HFF-Myc (cell line): ENCODE results near the gene SRCIN1.

Experiments
- DNase-seq: peaks from one replicate; pipeline ENCODE4 v3.0.0-alpha.2; 2011; ENCODE audit warnings: low read depth; ENCODE audit errors: extremely low read depth
- H3K4me3 ChIP-seq: replicated peaks from 2 replicates; pipeline ENCODE4 v1.5.1; 2011; ENCODE audit warnings: low read depth, mild to moderate bottlenecking, control low read depth, low read length
- TF ChIP-seq, protein P1 (sequence below): IDR thresholded peaks from 2 replicates; pipeline ENCODE4 v1.5.1; 2012; ENCODE audit warnings: mild to moderate bottlenecking, low read depth, low read length, control low read depth; ENCODE audit errors: missing control alignments

Gene SRCIN1

DNA sequence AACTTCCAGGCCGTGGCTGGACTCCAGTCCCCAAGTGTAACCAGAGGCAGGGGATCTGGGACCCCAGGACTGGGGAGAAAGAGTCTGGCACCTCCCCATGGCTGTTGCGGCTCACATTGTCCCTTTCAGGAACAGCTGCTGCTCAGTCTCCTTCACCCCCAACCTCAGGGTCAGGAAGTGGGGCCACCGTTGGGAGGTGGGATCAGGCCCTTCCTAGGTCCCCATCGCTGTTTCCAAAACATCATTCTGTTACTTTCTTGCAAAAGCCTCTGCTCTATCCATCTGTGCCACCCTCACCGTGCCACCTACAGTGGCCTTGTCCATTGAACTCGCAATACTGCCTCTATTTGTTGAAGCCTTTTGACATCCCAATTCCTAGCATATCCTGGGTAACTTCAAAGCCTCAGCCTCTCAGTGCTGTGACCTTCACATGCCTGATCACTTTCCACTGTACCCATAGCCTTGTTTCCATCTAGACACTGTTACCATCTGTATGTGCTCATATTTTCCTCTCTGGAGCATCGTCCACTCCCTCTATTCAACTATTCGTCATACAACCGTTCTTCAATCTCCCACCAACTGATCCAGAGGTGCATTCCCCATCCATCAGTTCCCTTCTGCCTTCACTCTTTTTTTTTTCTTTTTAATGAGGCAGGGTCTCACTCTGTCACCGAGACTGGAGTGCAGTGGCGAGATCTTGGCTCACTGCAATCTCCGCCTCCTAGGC, 15.0 kb upstream of the SRCIN1 start:
- TF ChIP-seq, protein P1, sequence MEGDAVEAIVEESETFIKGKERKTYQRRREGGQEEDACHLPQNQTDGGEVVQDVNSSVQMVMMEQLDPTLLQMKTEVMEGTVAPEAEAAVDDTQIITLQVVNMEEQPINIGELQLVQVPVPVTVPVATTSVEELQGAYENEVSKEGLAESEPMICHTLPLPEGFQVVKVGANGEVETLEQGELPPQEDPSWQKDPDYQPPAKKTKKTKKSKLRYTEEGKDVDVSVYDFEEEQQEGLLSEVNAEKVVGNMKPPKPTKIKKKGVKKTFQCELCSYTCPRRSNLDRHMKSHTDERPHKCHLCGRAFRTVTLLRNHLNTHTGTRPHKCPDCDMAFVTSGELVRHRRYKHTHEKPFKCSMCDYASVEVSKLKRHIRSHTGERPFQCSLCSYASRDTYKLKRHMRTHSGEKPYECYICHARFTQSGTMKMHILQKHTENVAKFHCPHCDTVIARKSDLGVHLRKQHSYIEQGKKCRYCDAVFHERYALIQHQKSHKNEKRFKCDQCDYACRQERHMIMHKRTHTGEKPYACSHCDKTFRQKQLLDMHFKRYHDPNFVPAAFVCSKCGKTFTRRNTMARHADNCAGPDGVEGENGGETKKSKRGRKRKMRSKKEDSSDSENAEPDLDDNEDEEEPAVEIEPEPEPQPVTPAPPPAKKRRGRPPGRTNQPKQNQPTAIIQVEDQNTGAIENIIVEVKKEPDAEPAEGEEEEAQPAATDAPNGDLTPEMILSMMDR: no peak
- H3K4me3 ChIP-seq: no peak overlapping the region
- DNase-seq: no peak

DNA sequence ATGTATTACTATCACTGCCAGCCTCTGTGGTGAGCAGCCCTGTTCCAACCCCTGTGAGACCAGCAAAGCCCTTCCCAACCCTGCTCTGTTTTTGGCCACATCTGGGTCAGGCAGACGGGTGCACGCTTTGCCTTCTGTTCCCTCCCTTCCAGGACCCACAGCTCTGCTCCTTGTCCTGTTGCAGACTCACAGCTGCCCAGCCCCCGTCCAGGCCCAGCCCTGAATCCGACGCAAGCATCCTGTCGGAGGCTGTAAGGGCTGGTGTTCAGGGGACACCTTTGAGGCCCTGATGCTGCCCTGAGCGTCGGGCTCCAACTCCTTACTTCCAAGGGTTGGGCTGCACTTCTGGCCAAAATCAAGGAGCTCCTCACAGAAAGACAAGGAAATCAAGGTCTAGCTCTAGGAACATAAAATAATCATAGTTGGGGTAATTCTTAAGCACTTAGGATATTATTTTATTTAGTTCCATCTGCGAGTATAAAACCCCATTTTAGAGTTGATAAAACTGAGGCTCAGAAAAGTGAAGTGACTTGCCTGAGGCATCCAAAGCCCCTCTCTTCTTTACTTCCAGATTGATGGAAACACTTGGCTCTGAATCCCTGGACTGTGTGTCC, 14.3 kb upstream of the SRCIN1 start:
- TF ChIP-seq, protein P1: no peak
- H3K4me3 ChIP-seq: no peak overlapping the region
- no peak for DNase-seq

DNA sequence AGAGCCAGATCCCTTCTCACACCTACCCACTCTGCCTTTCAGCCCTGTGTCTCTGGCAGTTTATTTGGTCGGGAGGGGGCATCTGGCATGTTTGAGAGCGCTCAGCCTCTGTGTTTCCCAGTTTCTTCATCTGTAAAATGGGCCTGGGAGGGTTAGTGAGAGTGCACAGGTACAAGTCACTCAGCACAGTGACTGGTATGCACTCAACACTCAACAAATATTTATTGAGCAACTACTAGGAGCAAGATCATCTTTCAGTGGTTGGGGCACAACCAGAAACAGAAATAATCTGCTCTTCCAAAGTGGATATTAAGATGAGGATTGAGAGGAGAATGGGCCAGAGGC, 13.7 kb upstream of the SRCIN1 start:
- TF ChIP-seq, protein P1: no peak
- H3K4me3 ChIP-seq: no peak overlapping the region
- DNase-seq: no peak

DNA sequence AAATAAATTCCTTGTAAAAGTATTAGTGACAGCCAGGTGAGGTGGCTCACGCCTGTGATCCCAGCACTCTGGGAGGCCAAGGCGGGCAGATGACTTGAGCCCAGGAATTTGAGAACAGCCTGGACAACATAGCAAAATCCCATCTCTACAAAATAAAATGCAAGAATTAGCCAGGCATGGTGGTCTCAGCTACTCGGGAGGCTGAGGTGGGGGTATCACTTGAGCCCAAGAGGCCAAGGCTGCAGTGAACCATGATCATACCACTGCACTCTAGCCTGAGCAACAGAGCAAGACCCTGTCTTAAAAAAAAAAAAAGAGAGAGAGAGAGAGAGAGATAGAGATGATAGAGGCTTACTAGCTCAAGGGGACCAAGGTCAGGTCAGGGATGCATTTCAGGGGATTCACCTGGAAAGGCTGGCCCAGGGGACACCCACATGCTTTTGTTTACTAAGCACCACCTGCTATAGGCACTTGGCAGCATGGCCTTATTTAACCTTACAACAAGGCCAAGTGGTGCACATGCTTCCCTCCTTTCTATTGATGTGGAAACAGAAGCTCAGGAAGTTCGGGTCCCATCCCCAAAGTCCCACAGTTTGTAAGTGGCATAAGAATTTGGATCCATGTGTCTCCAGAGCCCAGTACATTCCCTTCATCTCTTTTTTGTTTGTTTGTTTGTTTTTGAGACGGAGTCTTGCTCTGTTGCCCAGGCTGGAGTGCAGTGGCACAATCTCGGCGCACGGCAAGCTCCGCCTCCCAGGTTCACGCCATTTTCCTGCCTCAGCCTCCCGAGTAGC, 12.4 kb upstream of the SRCIN1 start:
- no peak for DNase-seq
- TF ChIP-seq, protein P1: no peak
- no peak overlapping the region for H3K4me3 ChIP-seq

DNA sequence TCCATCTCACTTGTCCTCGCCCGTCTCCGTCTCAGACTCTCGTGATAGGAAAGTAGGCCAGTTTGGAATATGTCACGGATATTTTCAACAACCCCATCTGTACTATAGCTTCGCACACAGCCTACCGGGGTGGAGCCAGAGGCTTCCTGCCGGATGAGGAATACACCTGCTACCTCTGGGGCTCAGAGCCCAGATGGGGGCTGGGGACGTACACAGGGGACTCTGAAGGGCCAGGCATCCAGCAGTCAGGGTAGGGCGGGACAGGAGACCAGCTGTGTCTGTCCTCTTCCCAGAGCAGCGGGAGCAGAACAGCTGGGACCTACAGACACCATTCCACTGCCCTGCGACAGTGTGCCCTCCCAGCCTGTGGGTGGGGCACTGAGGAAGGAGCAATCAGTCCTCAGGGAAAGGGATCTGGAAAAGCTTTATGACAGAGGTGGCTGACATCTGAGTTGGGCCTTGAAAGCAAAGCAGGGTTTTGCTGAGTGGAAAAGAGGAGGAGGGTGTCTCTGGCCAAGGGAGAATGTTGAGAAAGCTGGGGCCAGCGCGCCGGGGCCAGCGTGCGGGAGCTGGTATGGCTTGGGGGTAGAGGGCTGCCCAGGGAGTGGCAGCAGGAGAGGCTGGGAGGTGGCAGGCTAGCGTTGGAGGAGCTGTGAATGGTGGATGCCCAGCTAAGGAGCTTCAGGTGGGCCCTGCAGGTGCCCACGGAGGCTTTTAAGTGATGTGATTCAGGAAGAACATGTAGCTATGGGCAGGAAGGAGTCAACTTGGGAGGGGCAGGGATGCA, 11.5 kb upstream of the SRCIN1 start:
- no peak for DNase-seq
- TF ChIP-seq, protein P1: no peak
- H3K4me3 ChIP-seq: no peak overlapping the region

DNA sequence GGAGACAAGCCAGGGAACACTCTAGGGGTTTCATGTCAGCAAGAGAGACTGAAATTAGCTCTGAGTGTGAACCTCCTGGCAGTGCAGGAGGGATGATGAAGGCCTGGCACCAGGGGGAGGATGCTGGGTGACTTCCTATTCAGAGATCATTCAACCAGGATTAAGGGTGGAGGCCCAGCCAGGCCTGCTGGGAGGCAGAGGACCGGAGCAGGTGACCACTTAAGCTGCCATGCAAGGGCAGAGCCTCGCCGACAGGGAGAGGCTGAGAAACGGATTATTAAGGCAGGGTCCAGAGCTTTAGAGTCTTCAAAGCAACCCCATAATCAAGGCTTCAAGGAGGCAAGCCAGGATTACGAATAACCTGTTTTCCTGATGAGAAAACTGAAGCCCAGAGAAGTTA, 10.6 kb upstream of the SRCIN1 start:
- no peak overlapping the region for H3K4me3 ChIP-seq
- TF ChIP-seq, protein P1: no peak
- no peak for DNase-seq
